Activated CD8-positive, alpha-beta T cell treated with anti-CD3 and anti-CD28 coated beads for 36 hours (primary cell): ENCODE data around the gene VSTM1. TPM values are rescaled to one million over a fixed set of nuclear protein-coding genes. Genes with fewer than 3 reads are reported as not detected.
"Not testable (repeated sequence)": the region's sequence is repeated elsewhere in the genome, so short reads cannot be mapped to it uniquely, and the experiment has no call there.

Source experiments
- ATAC-seq: fragments of 200-7000 bp; cut with Tn5 transposase; one replicate; pipeline ENCODE4 v1.10.0; 2021; ENCODE audit warnings: mild to moderate bottlenecking, moderate library complexity
- CTCF ChIA-PET: fragments of 350-600 bp; sonication (Branson Sonifier 250); formaldehyde crosslinking; loops from one replicate; lab custom pipeline; 2021; ENCODE audit warnings: antibody characterized with exemption; lab: Charles Lee
- POLR2A ChIA-PET: fragments of 350-600 bp; sonication (Branson Sonifier 250); formaldehyde crosslinking; loops from one replicate; lab custom pipeline; 2021; ENCODE audit warnings: antibody characterized with exemption; lab: Charles Lee
- DNase-seq: peaks from one replicate; pipeline ENCODE4 v3.0.0-alpha.2; 2020
- H3K27ac Mint-ChIP-seq: one replicate; pipeline ENCODE4 v1.8.0; 2021; ENCODE audit warnings: mild to moderate bottlenecking, mixed read lengths
- H3K27me3 Mint-ChIP-seq: one replicate; pipeline ENCODE4 v1.8.0; 2021; ENCODE audit warnings: mixed read lengths
- H3K36me3 Mint-ChIP-seq: one replicate; pipeline ENCODE4 v1.8.0; 2021; ENCODE audit warnings: low read depth, mixed read lengths
- H3K4me1 Mint-ChIP-seq: one replicate; pipeline ENCODE4 v1.8.0; 2021; ENCODE audit warnings: low read depth, mixed read lengths
- H3K4me3 Mint-ChIP-seq: one replicate; pipeline ENCODE4 v1.8.0; 2021; ENCODE audit warnings: mild to moderate bottlenecking, moderate library complexity, mixed read lengths
- H3K9me3 Mint-ChIP-seq: one replicate; pipeline ENCODE4 v1.8.0; 2021; ENCODE audit warnings: mixed read lengths
- CTCF ChIP-seq: fragments of 200-600 bp; IDR thresholded peaks from one replicate; pipeline ENCODE4 v1.8.0; 2022; ENCODE audit warnings: antibody characterized with exemption, mild to moderate bottlenecking
- intact Hi-C: fragments of 100-400 bp; cut with micrococcal nuclease; formaldehyde crosslinking; loops from one replicate; pipeline ENCODE4 v1.10.0; 2022
- total RNA-seq, 2 experiments: library from RNA; stranded (reverse); gene quantifications; one replicate each; pipeline ENCODE4 v1.2.3, GENCODE V29; 2021

VSTM1 gene
- total RNA-seq, 2 experiments from 2014 or later = not detected

- Mint-ChIP-seq H3K27me3 (peaks cover 13% of the 10 kb centered on the region), H3K9me3 (no peaks in the 10 kb centered on the region), H3K27ac (no peak overlapping the region), H3K36me3 (peaks cover 3% of the 10 kb centered on the region), H3K4me3 (no peak overlapping the region), H3K4me1 (peaks cover 15% of the 10 kb centered on the region)
- ChIA-PET CTCF (no interaction called here), POLR2A (interaction anchor here (0.6 kb wide), 1 partner anchor 16 kb away, joined by 3 read pairs; the partner anchor contains the start of genes PRPF31 and TFPT)
- DNase-seq (no peak), ATAC-seq (no peak)
- intact Hi-C loops = no loop called here
- TF ChIP-seq CTCF = no peak
Measured at GRCh38 chr19:54099190-54099902, 35.6 kb upstream of the VSTM1 start.

DNA sequence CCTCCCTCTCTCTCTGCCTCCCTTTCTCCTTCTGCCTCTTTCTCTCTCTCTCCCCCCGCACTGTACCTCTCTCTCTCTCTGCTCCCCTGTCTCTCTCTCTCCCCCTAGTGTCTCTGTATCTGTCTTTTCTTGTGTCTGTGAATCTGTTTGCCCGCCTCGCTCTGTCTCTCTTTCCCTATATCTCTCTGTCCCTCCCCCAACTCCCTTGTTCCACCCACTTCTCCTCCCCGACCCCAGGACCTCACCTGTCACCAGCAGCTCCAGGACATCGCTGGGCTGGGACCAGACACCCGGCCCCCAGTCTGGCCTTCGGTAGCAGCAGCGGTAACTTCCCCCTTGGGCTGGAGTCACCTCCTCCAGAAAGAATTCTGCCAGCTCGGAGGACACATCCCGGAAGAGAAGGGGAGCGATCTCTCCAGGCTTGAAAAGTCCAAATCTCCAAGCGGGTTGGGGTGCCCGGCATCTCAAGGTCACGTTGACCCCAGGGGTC lies 33.0 kb upstream of the VSTM1 start:
- DNase-seq = no peak
- POLR2A ChIA-PET = interaction anchor here (1.6 kb wide), 1 partner anchor 19 kb away, joined by 5 read pairs; the partner anchor contains the start of genes PRPF31 and TFPT
- Mint-ChIP-seq H3K4me1 (peaks cover 7% of the 10 kb centered on the region), H3K4me3 (peak overlapping the region; percentile 50), H3K9me3 (no peaks in the 10 kb centered on the region), H3K27ac (peak overlapping the region; percentile 46), H3K27me3 (peaks cover 21% of the 10 kb centered on the region), H3K36me3 (no peaks in the 10 kb centered on the region)
- CTCF ChIA-PET = interaction anchor here (0.6 to 1.3 kb wide), 2 partner anchors 41 to 304 kb away, joined by 3 to 4 read pairs; partner anchors contain the start of gene CNOT3
- no peak for TF ChIP-seq CTCF
- intact Hi-C loops = no loop called here
- ATAC-seq = peak; percentile 60

GRCh38 chr19:54095859-54096616 lies 32.3 kb upstream of the VSTM1 start:
- H3K36me3 Mint-ChIP-seq, H3K9me3 Mint-ChIP-seq, intact Hi-C loops, H3K4me1 Mint-ChIP-seq: not testable (repeated sequence)
- Mint-ChIP-seq H3K27me3 (peaks cover 21% of the 10 kb centered on the region), H3K4me3 (peak overlapping the region; percentile 67), H3K27ac (peak overlapping the region; percentile 49)
- POLR2A ChIA-PET = interaction anchor here (1.6 to 1.9 kb wide), 2 partner anchors 20 kb away, joined by 5 to 7 read pairs; partner anchors contain the start of genes PRPF31 and TFPT
- peak; percentile 77 for ATAC-seq
- peak; percentile 59 for DNase-seq
- CTCF ChIA-PET = interaction anchor here (0.9 to 1.7 kb wide), 2 partner anchors 9 to 242 kb away, joined by 3 to 4 read pairs; no protein-coding TSS in a partner anchor

GRCh38 chr19:54095136-54095858 lies 31.6 kb upstream of the VSTM1 start:
- peaks cover 6% of the 10 kb centered on the region for H3K4me1 Mint-ChIP-seq
- TF ChIP-seq CTCF = no peak
- peaks cover 21% of the 10 kb centered on the region for H3K27me3 Mint-ChIP-seq
- ATAC-seq (no peak), DNase-seq (no peak)
- CTCF ChIA-PET = interaction anchor here (0.9 to 1.7 kb wide), 2 partner anchors 8 to 241 kb away, joined by 3 to 4 read pairs; no protein-coding TSS in a partner anchor
- intact Hi-C loops = no loop called here
- POLR2A ChIA-PET = interaction anchor here (1.9 kb wide), 1 partner anchor 20 kb away, joined by 7 read pairs; the partner anchor contains the start of genes PRPF31 and TFPT
- H3K4me3 Mint-ChIP-seq = peak overlapping the region; percentile 67
- H3K9me3 Mint-ChIP-seq = no peaks in the 10 kb centered on the region
- H3K27ac Mint-ChIP-seq = no peak overlapping the region
- H3K36me3 Mint-ChIP-seq = no peaks in the 10 kb centered on the region
